GM18511 (cell line): ENCODE results near the gene ETFDH.
"Not testable (repeated sequence)": the region's sequence is repeated elsewhere in the genome, so short reads cannot be mapped to it uniquely, and the experiment has no call there.

Source experiments
- ATAC-seq: cut with Tn5 transposase; IDR thresholded peaks from one replicate; pipeline ENCODE4 v1.9.1; 2021; ENCODE audit warnings: mild to moderate bottlenecking, moderate library complexity; ENCODE audit not compliant: unreplicated experiment

The ETFDH gene

GRCh38 chr4:158750379-158750778 is 78.3 kb downstream of the ETFDH start:
- no peak for ATAC-seq

DNA sequence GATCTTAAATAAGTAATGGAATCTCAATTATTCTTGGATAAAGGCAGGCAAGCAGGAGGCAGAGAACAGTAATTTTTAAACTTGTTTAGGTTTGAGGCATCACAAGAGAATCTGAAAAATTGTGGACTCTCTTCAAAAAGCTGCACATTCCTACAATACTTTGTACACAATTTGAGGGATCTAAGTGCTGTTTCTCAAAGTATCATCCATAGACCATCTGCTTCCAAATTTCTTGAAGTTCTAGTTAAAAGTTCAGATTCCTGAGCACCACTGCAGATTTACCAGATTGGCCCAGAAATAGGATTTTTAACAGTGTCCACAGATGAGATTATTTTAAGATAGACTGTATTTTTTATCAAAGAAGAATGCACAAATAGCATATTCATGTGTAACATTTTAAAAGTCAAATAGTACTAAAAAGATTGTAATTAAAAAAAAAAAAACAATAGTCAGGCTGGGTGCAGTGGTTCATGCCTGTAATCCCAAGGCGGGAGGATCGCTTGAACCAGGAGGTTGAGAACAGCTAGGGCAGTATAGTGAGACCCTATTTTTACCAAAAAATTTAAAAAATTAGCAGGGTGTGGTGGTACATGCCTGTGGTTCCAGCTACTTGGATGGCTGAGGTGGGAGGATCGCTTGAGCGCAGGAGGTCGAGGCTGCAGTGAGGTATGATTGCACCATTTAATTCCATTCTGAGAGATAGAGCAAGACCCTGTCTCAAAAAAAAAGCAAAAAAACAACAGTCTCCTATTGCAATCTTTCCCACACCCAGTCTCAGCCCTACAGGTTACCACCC is 82.5 kb downstream of the ETFDH start:
- no peak for ATAC-seq

GRCh38 chr4:158755819-158756218 is 83.7 kb downstream of the ETFDH start:
- ATAC-seq = not testable (repeated sequence)

DNA sequence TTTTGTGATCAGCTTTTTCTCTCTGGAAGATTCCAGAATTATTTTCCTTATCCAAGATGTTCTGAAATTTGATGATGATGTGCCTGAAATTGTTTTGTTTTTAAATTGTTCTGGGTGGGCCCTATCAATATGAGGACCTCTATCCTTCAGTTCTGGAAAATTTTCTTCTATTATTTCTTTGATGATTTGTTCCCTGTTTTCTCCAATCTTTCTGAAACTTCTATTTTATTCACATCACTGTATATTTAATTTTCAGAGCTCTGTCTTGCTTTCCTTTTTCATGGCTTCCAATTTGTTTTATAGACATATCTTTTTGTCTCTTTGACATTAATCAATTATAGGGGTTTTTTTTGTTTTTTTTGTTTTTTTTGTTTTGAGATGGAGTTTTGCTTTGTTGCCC is 84.5 kb downstream of the ETFDH start:
- no peak for ATAC-seq

GRCh38 chr4:158758142-158758541 is 86.0 kb downstream of the ETFDH start:
- ATAC-seq = no peak

- no peak for ATAC-seq
Measured at GRCh38 chr4:158758703-158759102, 86.6 kb downstream of the ETFDH start.
